Stomach (tissue), 4 donors: ENCODE data around the gene EXT2.

ENCODE experiments used
- EP300 ChIP-seq: sonication (generic); formaldehyde crosslinking; IDR thresholded peaks from one replicate; pipeline ENCODE4 v1.6.1; 2017; ENCODE audit warnings: antibody characterized with exemption
- POLR2AphosphoS5 ChIP-seq, 3 donors: sonication (generic); formaldehyde crosslinking; IDR thresholded peaks; one replicate each; pipeline ENCODE4 v1.6.1; 2016; ENCODE audit warnings: antibody characterized with exemption in 3 of 3

DNA sequence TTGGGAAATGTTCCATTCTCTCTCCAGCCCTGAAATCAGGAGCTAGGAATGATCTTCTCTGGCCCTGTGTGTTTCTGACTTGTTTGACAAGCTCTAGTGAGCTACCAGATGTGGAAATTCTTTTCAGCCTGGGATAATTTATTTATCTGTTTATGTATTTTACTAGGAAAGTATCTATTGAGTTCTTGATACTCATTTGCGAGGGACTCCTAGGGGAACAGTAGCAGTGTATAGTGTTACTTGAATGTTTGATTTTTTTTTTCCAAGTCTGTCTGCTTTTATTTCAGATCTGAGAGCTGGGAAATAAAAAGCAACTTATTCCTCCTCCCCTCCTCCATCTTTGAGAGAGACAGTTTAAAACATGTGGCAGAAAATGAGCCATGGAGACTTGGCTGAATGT lies 122.0 kb downstream of the EXT2 start:
- TF ChIP-seq EP300 (no peak), POLR2AphosphoS5 (IDR thresholded peaks at IDR 0.05) (no peak)
